HG02642 (cell line): ENCODE results near the gene C2orf72.

Experiments used
- ATAC-seq: cut with Tn5 transposase; IDR thresholded peaks from one replicate; pipeline ENCODE4 v1.9.1; 2021; ENCODE audit warnings: mild to moderate bottlenecking; ENCODE audit not compliant: unreplicated experiment, poor library complexity

Gene C2orf72

DNA sequence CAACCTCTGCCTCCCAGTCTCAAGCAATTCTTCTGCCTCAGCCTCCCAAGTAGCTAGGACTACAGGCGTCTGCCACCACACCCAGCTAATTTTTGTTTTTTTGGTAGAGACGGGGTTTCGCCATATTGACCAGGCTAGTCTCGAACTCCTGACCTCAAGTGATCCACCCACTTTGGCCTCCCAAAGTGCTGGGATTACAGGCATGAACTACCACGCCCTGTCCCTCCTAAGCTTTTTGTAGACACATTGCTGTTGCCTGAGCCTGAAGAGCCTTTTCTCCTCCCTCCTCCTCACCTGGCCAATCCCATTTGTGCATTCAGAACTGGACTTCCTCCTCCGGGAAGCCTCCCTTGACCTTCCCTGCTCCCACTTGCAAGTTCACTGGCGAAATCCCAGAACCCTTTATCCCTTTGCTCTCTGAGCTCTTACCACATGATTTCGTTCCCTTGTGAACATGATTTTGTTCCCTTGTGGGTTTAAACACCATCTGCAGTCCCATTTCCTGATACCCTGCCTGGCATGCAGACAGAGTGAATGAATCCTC is 2.6 kb downstream of the C2orf72 start:
- no peak for ATAC-seq

- no peak for ATAC-seq
These were observed 3.9 kb downstream of the C2orf72 start for GRCh38 chr2:231041061-231041689.

DNA sequence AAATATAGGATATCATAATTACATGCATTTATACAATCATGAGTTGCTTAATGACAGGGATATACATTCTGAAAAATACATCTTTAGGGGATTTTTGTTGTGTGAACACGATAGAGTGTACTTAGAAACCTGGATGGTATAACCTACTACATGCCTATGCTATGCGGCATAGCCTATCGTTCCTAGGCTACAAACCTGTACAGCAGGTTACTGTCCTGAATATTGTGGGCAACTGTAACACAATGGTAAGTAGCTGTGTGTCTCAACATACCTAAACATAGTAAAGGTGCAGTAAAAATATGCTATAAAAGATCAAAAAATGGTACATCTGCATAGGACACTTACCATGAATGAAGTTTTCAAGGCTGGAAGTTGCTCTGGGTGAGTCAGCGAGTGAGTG is 6.5 kb downstream of the C2orf72 start:
- no peak for ATAC-seq

DNA sequence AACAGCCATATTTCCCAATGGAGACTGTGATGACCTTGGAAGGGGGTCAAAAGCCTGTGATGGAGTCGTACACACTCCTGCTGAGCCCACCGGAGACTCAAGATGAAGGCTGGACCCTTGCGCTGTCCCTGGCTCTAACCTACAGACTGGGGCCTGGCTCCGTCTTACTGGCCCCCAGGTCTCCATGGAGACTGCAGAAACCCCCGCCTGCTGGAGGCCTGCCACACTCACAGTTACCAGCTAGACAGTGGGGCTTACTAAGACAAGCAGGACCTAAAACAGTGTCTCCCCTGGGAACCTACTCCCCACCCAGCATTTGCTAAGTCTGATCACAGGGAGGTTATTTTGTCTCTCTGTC is 9.6 kb downstream of the C2orf72 start:
- ATAC-seq: no peak

- no peak for ATAC-seq
These were observed 10.1 kb downstream of the C2orf72 start for GRCh38 chr2:231047274-231047922.

DNA sequence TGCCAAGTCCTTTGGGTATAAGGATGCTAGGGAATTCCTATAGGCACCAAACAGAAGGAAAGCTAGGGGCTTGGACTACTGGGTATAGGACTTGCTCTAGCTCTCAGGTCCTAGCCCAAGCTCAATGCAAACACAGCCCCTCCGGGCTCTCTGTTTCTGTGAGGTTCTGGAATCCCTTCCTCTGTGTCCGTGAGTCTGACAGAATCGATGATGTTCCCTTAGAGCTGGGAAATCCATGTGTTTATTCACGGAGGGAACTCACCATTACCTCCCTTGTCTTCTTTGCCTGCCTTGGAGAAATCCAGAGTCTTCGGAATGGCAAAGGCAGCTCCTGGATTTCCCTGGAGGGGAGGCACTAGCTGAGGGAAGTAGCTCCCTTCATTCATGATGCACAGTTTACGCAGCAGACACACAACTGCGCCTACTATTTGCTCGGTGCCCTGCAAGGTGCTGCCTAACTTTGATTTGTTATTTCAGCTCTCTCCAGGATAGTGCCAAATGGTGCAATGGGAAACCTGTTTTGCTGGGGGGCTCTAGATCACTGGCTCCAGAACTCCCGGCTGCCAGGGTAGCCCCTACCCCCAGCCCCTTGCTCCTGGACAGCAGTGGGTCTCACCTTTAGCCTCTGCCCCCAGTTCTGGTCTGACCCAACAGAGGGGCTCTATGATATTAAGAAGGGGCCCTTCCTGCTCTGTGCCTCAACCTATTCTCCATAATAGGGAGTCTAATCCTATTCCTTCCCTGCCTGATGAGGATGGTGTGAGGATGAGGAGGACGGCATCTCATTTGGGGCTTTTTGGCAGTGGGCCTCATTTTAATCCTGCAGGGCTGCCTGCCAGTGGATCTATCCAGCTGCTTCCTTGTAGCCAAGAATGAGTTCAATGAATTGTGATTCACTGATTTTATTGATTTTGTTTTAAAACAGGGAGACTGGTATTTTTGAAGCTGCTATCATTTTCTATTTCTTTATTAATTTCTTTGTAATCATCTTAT is 10.9 kb downstream of the C2orf72 start:
- ATAC-seq: no peak

- ATAC-seq: no peak
These were observed 12.1 kb downstream of the C2orf72 start for GRCh38 chr2:231049286-231050017.

DNA sequence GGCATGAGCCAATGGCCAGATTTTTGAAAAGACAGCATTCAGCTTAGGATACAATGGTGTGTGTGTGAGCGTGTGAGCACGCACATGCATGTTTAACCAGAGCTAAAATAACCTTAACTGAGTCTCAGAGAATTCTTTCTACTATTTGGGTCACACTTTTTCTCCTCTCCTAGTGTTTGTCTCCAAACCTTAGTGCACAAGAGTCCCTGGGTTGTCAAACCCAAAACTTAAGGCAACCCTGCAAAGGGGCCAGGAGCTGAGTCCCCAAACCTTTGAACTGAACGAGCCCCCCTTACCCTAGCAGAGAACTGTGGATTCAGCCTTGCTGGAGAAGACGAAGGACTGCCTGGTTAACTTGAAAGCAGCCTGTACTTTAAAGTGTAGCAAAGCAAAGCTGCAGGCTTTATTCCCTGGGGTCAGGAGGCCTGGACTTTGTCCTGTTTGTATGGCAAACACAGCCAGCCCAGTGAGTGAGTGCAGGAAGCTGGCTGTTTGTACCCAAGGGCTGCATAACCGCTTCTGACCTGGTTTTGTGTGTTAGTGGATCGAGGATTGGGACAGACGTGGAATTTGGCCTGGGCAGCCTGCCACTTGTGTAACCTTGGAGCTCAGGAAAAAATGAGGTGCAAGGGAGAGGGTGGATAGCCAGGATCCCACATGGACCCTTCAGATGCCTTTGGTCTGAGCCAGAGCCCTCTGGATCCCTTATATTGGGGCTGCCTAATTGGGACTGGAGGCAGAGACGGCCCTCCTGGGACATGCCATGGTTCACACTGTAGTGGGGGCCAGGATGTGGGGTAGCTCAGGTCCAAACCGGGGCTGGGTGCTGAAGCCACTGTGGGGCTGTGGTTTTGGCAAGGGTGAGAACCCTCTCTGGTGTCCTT is 12.9 kb downstream of the C2orf72 start:
- ATAC-seq: no peak

- no peak for ATAC-seq
These were observed 13.8 kb downstream of the C2orf72 start for GRCh38 chr2:231051116-231051515.

DNA sequence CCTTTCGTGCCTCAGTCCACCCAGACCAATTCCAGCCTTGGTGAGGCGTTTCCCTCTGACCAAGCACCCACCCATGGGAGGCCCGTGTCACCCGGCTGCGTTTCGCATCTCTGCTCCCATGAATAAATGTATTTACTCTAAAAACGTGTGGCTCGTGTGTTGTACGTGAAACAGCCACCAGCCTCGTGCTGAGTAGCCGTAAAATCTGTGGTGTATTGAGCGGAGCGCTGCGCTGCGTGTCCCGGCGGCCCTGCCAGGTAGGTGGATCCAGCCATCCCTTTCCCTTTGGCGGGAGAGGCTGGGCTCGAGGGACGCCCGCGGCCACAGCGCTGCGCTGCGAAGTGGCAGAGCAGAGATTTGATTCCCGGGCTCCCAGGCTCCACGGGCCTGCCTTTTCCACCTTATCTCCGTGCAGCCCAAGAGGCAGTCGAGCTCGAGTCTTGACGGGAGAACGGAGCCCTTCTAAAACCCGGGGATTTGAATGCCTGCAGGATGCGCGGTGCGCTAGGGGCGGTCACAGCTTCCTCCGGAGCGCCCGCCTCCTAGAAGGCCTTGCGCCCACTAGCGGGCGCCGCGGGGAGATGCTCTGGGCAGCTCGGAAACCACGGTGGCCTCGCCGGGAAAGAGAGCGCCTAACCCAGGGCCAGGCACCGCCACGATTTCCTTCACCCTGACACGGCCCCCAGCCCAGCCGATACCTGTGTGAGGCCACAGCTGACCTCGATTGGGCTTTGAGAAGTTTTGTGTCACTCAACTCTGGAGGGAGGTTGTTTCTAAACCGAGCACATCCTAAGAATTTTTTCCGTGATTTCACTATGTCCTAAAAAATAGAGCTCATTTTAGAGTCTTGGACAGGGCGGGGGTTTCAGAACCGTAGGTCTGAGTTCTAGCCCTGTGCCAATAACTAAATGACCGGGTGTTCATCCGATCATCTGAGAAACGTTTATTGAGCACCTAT is 15.4 kb downstream of the C2orf72 start:
- peak; percentile 59 for ATAC-seq

- ATAC-seq: no peak
These were observed 16.5 kb downstream of the C2orf72 start for GRCh38 chr2:231053846-231054245.

GRCh38 chr2:231056453-231057416 is 19.4 kb downstream of the C2orf72 start, which contains the start of gene PSMD1:
Gene PSMD1, plus strand, starts transcription at chr2:231056867. Its CDS starts 159 bp downstream, at chr2:231057026.
- peak; percentile 79 for ATAC-seq

GRCh38 chr2:231057590-231057989 is 20.3 kb downstream of the C2orf72 start:
- ATAC-seq: no peak

DNA sequence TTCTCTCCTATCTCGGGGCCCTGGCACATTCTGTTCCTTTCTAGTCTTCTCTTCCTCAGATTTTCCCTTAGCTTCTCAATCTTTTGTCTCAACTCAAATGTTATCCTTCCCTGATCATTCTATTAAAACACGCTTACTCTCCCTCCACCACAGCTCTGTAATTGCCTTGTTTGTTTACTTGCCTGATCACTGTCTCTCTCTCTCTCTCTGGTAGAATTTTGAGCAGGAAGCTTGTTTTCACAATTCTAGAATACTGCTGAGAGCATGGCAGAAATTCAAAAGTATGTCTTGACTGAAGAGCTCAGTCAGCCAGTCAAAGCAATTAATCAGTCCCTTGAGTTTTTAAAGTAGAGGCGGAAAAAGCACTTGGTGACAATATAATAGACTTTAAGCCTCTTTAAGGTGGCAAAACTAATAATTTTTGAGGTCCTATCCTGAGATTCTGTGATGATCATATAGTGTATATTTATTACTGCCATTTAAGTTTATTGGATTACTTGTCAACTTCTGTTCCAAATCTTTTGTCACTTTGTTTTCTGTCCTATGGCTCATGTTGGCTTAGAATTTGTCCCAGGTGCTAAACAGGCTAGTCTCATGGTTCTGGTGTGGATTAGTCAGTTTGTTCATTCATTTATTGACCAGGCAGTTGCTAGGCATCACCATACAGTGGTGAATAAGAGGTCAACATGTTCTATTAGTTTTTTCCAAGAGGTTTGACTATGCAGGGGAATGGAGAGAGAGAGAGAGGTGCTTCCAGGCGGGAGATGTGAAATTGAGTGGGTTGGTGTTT is 21.6 kb downstream of the C2orf72 start:
- ATAC-seq: no peak

DNA sequence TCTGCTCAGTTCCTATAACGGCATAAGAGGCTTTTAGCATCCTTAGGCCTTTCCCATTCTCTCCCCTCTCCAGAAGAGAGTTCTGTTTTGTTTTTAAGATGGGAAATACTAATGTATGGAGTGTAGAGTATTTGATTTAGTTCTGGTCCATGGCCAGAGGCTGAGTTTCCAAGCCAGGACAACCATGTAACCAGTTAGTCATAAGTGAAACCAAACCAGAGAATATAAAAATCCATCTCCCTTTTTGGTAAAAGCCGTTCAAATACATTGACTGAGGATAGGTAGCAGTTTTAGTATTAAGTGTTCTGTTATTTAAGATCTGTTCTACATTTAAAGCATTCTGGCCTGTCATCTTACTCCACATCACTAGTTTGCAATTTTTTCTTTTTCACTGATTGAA is 22.4 kb downstream of the C2orf72 start:
- no peak for ATAC-seq

DNA sequence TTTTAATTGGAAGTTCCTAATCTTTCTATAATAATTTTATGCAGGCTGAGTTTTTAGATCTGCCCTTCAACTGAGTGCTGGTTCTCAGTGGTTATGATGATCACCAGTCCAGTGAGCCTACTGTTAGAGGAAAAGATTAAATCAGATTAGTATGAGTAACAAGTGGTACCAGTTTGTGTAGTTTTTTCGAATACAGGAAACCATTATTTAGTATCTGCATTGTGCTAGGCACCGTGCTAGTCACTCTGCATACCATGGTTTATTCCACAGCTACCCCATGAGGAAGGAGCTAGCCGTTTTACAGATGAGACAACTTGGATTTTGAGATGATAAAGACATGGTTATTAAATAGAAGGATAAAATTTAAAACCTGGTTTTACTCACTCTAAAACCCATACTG is 25.5 kb downstream of the C2orf72 start:
- ATAC-seq: no peak
